CD14-positive monocyte (primary cell): ENCODE results near the gene DNAJC12. TPM values are rescaled to one million over a fixed set of nuclear protein-coding genes. Genes with fewer than 3 reads are reported as not detected.

Source experiments
- DNase-seq, 3 donors: peaks; one replicate each; pipeline ENCODE4 v3.0.0-alpha.2; 2011 to 2022
- H2AFZ ChIP-seq: 2 replicates; pipeline ENCODE4 v1.6.0; 2012; ENCODE audit warnings: mild to moderate bottlenecking, low read depth, low read length, inconsistent platforms; ENCODE audit not compliant: insufficient read depth, poor library complexity, severe bottlenecking
- H3K27ac ChIP-seq, 2 donors: 1 replicate in 1 of 2; 2 replicates in 1 of 2; pipeline ENCODE4 v1.5.1; 2012 to 2013; ENCODE audit warnings: low read length in 2 of 2, control low read depth in 1 of 2, inconsistent platforms in 1 of 2, low read depth in 1 of 2, mild to moderate bottlenecking in 1 of 2
- H3K27me3 ChIP-seq, 2 donors: one replicate each; pipeline versions ENCODE4 v1.6.0 to v1.6.1; 2011 to 2013; ENCODE audit warnings: low read length in 2 of 2; ENCODE audit not compliant: control insufficient read depth in 2 of 2, insufficient read depth in 2 of 2
- H3K36me3 ChIP-seq, 2 donors: replicated peaks in 1 of 2; 1 replicate in 1 of 2; 2 replicates in 1 of 2; pipeline versions ENCODE4 v1.5.1 to v1.6.1; 2012 to 2013; ENCODE audit warnings: low read length in 2 of 2, control low read depth in 1 of 2, inconsistent platforms in 1 of 2, mild to moderate bottlenecking in 1 of 2; ENCODE audit not compliant: insufficient read depth in 2 of 2, control insufficient read depth in 1 of 2
- H3K4me1 ChIP-seq, 2 donors: 1 replicate in 1 of 2; 2 replicates in 1 of 2; pipeline versions ENCODE4 v1.5.1 to v1.6.1; 2012 to 2013; ENCODE audit warnings: low read length in 2 of 2, control low read depth in 1 of 2, inconsistent platforms in 1 of 2, mild to moderate bottlenecking in 1 of 2, moderate library complexity in 1 of 2; ENCODE audit not compliant: insufficient read depth in 2 of 2, control insufficient read depth in 1 of 2
- H3K4me2 ChIP-seq: replicated peaks from 2 replicates; pipeline ENCODE3; 2012; ENCODE audit warnings: low read length, moderate library complexity, mild to moderate bottlenecking; ENCODE audit not compliant: poor library complexity, severe bottlenecking; ENCODE audit errors: extremely low read depth
- H3K4me3 ChIP-seq, 3 experiments: fragments of 200-600 bp in 1 of 3; sonication (generic) in 1 of 3; replicated peaks in 1 of 3; 1 replicate in 2 of 3; 2 replicates in 1 of 3; pipeline ENCODE4 v1.5.1; 2011 to 2013; ENCODE audit warnings: low read length in 3 of 3, mild to moderate bottlenecking in 3 of 3, control low read depth in 2 of 3, low read depth in 2 of 3, inconsistent platforms in 1 of 3, moderate library complexity in 1 of 3
- H3K79me2 ChIP-seq: 2 replicates; pipeline ENCODE4 v1.6.0; 2012; ENCODE audit warnings: mild to moderate bottlenecking, control low read depth, inconsistent platforms, low read length, moderate library complexity; ENCODE audit not compliant: insufficient read depth
- H3K9ac ChIP-seq: 2 replicates; pipeline ENCODE4 v1.6.0; 2017; ENCODE audit warnings: low read length, mild to moderate bottlenecking; ENCODE audit not compliant: insufficient read depth, poor library complexity, severe bottlenecking
- H3K9me3 ChIP-seq, 2 donors: replicated peaks in 1 of 2; 1 replicate in 1 of 2; 2 replicates in 1 of 2; pipeline versions ENCODE4 v1.5.1 to v1.6.1; 2012 to 2013; ENCODE audit warnings: low read length in 2 of 2, control low read depth in 1 of 2; ENCODE audit not compliant: control insufficient read depth in 1 of 2, insufficient read depth in 1 of 2
- H4K20me1 ChIP-seq: 2 replicates; pipeline ENCODE4 v1.6.0; 2012; ENCODE audit warnings: mild to moderate bottlenecking, low read length, control low read depth, moderate library complexity; ENCODE audit not compliant: insufficient read depth
- H3K27ac Mint-ChIP-seq, 7 donors: one replicate each; pipeline ENCODE4 v1.8.0; 2020; ENCODE audit warnings: mild to moderate bottlenecking in 7 of 7, mixed read lengths in 7 of 7, moderate library complexity in 6 of 7, inconsistent platforms in 2 of 7
- H3K27me3 Mint-ChIP-seq, 3 donors: one replicate each; pipeline ENCODE4 v1.8.0; 2021 to 2022; ENCODE audit warnings: low read depth in 3 of 3, mild to moderate bottlenecking in 3 of 3, mixed read lengths in 3 of 3, moderate library complexity in 3 of 3, inconsistent platforms in 1 of 3
- H3K36me3 Mint-ChIP-seq, 2 donors: one replicate each; pipeline ENCODE4 v1.8.0; 2020; ENCODE audit warnings: mixed read lengths in 2 of 2, inconsistent platforms in 1 of 2, mild to moderate bottlenecking in 1 of 2
- H3K4me1 Mint-ChIP-seq: one replicate; pipeline ENCODE4 v1.8.0; 2020; ENCODE audit warnings: mild to moderate bottlenecking, mixed read lengths
- H3K4me3 Mint-ChIP-seq, 2 donors: one replicate each; pipeline ENCODE4 v1.8.0; 2020; ENCODE audit warnings: mild to moderate bottlenecking in 2 of 2, mixed read lengths in 2 of 2, moderate library complexity in 1 of 2
- H3K9me3 Mint-ChIP-seq, 7 donors: one replicate each; pipeline ENCODE4 v1.8.0; 2020 to 2022; ENCODE audit warnings: mixed read lengths in 7 of 7, mild to moderate bottlenecking in 6 of 7, moderate library complexity in 6 of 7, inconsistent platforms in 2 of 7
- WGBS: methylation state at CpG from one replicate; pipeline ENCODE4 v1.1.5; 2013; ENCODE audit warnings: missing lambda C conversion rate; ENCODE audit not compliant: insufficient coverage; 5-methylcytosine and 5-hydroxymethylcytosine counted together
- intact Hi-C, 2 donors: fragments of 100-400 bp; cut with micrococcal nuclease; formaldehyde crosslinking; loops; one replicate each; pipeline versions ENCODE4 v1.15.0 to v1.15.1; 2023
- polyA plus RNA-seq, 3 donors: library from polyadenylated mRNA; depleted of rRNA in 1 of 3; unstranded in 2 of 3; stranded (reverse) in 1 of 3; fragments of 300-500 nt in 2 of 3; fragments of >200 nt in 1 of 3; fragmentation: Illumina TruSeq in 2 of 3; gene quantifications; 1 replicate in 2 of 3; 2 replicates in 1 of 3; pipeline ENCODE4 v1.2.3, GENCODE V29; 2012 to 2021
- TF ChIP-seq, protein P1 (sequence below): fragments of 200-600 bp; IDR thresholded peaks from one replicate; pipeline ENCODE4 v1.8.0; 2022; ENCODE audit warnings: antibody characterized with exemption, mild to moderate bottlenecking

DNAJC12 gene
- polyA plus RNA-seq, 3 donors, result not detected

DNA sequence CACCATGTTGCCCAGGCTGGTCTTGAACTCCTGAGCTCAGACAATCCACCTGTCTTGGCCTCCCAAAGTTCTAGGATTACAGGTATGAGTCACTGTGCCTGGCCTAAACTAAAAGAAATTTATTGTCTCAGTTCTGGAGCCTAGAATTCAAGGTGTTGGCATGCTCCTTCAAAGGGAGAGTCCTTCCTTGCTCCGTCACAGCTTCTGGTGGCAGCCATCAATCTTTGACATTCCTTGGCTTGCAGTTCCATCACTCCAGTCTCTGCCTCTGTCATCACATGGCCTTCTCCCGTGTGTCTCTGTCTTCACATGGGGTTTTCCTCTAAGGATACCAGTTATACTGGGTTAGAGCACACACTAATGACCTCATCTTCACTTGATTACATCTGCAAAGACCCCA is 55.5 kb downstream of the DNAJC12 start:
- TF ChIP-seq, protein P1, sequence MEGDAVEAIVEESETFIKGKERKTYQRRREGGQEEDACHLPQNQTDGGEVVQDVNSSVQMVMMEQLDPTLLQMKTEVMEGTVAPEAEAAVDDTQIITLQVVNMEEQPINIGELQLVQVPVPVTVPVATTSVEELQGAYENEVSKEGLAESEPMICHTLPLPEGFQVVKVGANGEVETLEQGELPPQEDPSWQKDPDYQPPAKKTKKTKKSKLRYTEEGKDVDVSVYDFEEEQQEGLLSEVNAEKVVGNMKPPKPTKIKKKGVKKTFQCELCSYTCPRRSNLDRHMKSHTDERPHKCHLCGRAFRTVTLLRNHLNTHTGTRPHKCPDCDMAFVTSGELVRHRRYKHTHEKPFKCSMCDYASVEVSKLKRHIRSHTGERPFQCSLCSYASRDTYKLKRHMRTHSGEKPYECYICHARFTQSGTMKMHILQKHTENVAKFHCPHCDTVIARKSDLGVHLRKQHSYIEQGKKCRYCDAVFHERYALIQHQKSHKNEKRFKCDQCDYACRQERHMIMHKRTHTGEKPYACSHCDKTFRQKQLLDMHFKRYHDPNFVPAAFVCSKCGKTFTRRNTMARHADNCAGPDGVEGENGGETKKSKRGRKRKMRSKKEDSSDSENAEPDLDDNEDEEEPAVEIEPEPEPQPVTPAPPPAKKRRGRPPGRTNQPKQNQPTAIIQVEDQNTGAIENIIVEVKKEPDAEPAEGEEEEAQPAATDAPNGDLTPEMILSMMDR, result no peak
- Histone ChIP-seq H2AFZ (peak overlapping the region; percentile 78), H3K36me3 (no peaks in the 10 kb centered on the region), H3K27me3 (no peaks in the 10 kb centered on the region), H3K4me3 (no peak overlapping the region), H3K9me3 (no peaks in the 10 kb centered on the region), H3K4me2 (no peak overlapping the region), H3K27ac (no peak overlapping the region), H3K4me1 (peaks cover 21 to 23% of the 10 kb centered on the region in 2 donors), H3K79me2 (no peaks in the 10 kb centered on the region), H3K9ac (no peak overlapping the region), H4K20me1 (no peaks in the 10 kb centered on the region)
- intact Hi-C loops, result loop anchor here (5.0 to 10.0 kb wide), 3 partner anchors 85 to 372 kb away; partner anchors contain the start of gene CTNNA3 (in 1 of the 2)
- H3K4me1 Mint-ChIP-seq, result peaks cover 29% of the 10 kb centered on the region
- H3K9me3 Mint-ChIP-seq, result peaks cover 0 to 2% (median 0%) of the 10 kb centered on the region in 7 donors
- H3K27ac Mint-ChIP-seq, result no peak overlapping the region
- WGBS, result 94% methylated on average over 2 of the region's 2 CpGs
- DNase-seq, result no peak
- no peak overlapping the region for H3K4me3 Mint-ChIP-seq
- H3K27me3 Mint-ChIP-seq, result peaks cover 0 to 3% (median 0%) of the 10 kb centered on the region in 3 donors
- no peaks in the 10 kb centered on the region for H3K36me3 Mint-ChIP-seq

DNA sequence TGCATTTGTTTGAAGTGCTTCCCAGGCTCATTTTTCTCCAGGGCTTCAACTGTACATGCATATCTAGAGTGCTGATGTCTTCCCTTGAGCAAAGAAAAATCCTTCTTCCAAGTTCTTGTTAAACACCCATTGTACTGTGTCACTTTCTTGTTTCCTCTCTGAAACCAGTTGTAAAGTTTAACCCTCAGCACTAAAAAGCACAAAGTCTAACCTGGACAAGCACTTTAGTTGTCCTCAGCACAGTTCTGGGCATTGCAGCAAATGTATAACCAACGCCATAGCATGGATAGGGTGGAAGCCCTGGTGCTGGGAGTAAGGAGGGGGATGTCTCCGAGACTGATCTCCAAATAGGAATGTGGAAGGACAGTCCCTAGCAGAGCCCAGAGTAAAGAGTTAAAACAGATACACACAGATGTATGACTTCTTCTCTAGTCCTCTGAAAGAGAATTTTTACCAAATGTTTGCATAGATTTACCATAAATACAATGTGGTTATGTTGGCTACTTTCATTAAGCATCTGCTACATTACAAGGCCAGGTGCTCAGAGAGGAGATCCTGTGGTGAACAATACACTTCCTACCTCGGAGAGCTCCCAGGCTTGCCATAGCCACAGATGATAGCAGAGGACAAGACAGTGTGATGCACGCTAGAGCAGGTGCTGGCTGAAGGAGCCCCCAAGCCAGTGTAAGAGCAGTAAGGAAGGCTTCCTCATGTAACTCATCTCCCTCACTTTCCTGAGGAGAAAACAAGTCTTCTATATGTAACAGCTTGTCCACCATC is 57.0 kb downstream of the DNAJC12 start:
- no peaks in the 10 kb centered on the region for H3K9me3 ChIP-seq
- H3K4me1 Mint-ChIP-seq, result peaks cover 29% of the 10 kb centered on the region
- no peak overlapping the region for H3K4me3 Mint-ChIP-seq
- no peaks in the 10 kb centered on the region for H3K27me3 ChIP-seq
- peaks cover 0 to 2% (median 0%) of the 10 kb centered on the region in 7 donors for H3K9me3 Mint-ChIP-seq
- WGBS, result 100% methylated on average over 1 of the region's 4 CpGs
- peaks cover 21 to 23% of the 10 kb centered on the region in 2 donors for H3K4me1 ChIP-seq
- no peak overlapping the region for H3K27ac ChIP-seq
- H3K36me3 Mint-ChIP-seq, result no peaks in the 10 kb centered on the region
- H3K36me3 ChIP-seq, result no peaks in the 10 kb centered on the region
- no peak overlapping the region for H3K4me3 ChIP-seq
- peak overlapping the region; percentile 6 for H2AFZ ChIP-seq
- H3K4me2 ChIP-seq, result no peak overlapping the region
- no peak overlapping the region for H3K9ac ChIP-seq
- no peaks in the 10 kb centered on the region for H3K79me2 ChIP-seq
- intact Hi-C loops, result loop anchor here (5.0 to 10.0 kb wide), 3 partner anchors 84 to 374 kb away; partner anchors contain the start of gene CTNNA3 (in 1 of the 2)
- no peak for DNase-seq
- H3K27ac Mint-ChIP-seq, result no peak overlapping the region
- H3K27me3 Mint-ChIP-seq, result peaks cover 0 to 3% (median 0%) of the 10 kb centered on the region in 3 donors
- no peaks in the 10 kb centered on the region for H4K20me1 ChIP-seq
- TF ChIP-seq, protein P1, result no peak
